H54 (cell line): ENCODE results near the gene FGFR3.

ENCODE experiments used
- DNase-seq: peaks from one replicate; pipeline ENCODE4 v3.0.0; 2011; ENCODE audit warnings: low spot score, mixed read lengths; ENCODE audit not compliant: insufficient read length
- FAIRE-seq: peaks from 3 replicates; lab custom pipeline; 2011; peaks lifted over from hg19 to GRCh38; lab: Jason Lieb, UNC
- POLR2A ChIP-seq: IDR thresholded peaks from 2 replicates; pipeline ENCODE4 v1.6.1; 2011; ENCODE audit warnings: low read depth, mild to moderate bottlenecking, low read length

The FGFR3 gene

DNA sequence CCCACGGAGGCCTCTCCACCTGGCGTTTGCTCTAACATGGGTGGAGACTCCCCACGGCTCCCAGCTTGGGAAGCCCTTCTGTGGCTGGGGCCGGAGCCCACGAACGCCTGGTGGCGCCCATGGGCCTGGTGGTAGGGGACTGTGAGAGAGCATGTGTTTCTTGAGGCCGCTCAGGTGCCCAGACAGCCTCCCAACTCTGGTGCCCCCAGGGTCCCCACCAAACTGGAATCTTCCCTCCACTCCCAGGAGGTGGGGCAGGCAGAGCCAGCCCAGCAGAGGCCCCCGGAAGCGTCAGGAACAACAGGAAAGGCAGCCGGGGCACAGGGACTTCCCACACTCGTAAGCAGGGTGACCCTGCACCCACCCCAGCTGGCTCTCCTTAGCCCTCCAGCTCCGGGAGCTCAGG is 33.3 kb upstream of the FGFR3 start:
- no peak for TF ChIP-seq POLR2A
- FAIRE-seq: no peak
- no peak for DNase-seq

DNA sequence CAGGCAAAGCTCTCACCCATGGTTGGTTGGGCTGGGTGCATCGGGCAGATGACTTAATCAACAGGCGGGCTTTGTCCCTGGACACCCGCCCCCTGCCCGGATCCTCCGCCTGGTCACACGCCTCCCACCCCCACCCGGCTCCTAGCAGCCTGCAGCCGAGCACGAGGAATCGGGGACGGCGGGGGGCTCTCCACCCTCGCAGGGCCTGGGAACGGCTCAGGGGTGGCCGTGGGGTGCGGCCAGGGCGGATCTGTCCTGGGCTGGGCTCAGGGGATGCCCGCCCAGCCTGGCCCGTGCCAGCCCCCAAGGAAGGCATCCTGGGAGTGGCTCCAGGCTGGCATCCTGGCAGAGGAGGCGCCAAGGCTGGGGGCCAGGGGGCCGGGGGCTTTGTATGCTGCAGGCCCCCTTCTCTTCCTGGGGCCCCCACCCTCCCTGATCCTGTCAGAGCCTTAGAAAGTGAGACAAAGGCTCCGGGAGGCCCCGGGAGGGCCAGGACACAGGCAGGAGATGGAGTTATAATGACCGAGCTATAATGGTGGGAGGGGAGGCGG is 32.5 kb upstream of the FGFR3 start:
- no peak for TF ChIP-seq POLR2A
- DNase-seq (no peak), FAIRE-seq (no peak)

GRCh38 chr4:1761130-1761689 is 31.9 kb upstream of the FGFR3 start:
- FAIRE-seq (no peak), DNase-seq (no peak)
- TF ChIP-seq POLR2A: no peak

DNA sequence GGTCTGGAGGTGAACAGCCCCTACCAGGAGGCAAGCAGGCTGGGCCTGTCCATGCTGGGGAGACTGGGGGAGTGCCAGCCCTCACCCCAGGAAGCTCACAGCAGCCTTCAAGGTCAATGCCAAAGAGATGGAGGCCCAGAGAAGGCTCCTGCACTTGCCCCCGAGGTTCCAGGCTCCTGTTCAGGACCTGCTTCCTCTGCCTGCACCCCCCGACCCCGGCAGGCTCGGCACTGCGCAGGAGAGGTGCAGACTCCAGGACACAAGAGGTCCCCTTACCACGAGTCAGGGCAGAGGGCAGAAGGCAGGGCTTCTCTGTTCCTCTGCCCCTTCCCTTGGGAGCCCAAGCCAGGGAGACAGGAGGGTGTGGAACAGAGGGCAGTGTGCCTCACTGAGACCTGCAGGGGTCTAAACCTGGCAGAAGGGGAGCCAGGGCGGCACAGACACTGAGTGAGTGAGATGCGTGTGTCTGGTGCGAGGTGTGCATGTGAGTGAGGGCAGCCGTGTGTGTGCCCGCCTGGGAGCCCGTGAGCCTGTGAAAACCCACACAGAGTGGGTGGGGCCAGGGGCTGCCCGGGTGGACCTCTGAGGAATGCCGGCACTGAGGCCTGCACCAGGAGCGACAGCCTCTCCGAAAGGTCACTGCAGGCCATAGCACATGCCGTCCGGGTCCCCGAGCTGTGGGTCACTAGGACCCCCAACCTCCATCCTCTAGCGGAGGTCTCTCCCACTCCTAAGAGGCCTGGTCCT is 30.7 kb upstream of the FGFR3 start:
- DNase-seq (no peak), FAIRE-seq (no peak)
- TF ChIP-seq POLR2A: no peak

DNA sequence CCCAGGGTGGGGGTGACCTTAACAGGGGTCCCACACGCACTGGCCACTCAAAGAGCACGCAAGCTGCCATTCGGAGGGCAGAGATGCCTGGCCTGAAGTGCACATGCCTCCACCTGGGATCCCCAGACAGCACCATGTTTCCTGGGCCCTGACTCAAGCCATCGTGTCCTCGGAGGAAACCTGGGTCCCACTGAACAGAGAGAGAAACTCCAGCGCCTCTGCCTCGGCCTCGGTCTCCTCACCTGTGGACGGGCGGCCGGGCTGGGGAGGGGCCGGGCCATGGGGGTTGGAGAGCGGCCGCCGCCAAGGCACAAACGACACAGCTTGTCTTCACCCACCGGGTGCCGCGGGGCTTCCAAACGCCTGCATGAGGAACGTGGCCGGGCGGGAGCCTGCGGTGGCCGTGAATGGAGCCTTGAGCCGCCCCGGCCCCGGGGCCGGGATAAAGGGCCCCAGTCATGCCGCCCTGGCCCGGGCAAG is 30.0 kb upstream of the FGFR3 start:
- no peak for DNase-seq
- TF ChIP-seq POLR2A: no peak
- FAIRE-seq: no peak

- DNase-seq (no peak), FAIRE-seq (no peak)
- no peak for TF ChIP-seq POLR2A
Measured at GRCh38 chr4:1763550-1764080, 29.5 kb upstream of the FGFR3 start.

- FAIRE-seq (no peak), DNase-seq (no peak)
- TF ChIP-seq POLR2A: no peak
Measured at GRCh38 chr4:1764670-1765069, 28.4 kb upstream of the FGFR3 start.

- DNase-seq (no peak), FAIRE-seq (no peak)
- no peak for TF ChIP-seq POLR2A
Measured at GRCh38 chr4:1765409-1766072, 27.6 kb upstream of the FGFR3 start.

DNA sequence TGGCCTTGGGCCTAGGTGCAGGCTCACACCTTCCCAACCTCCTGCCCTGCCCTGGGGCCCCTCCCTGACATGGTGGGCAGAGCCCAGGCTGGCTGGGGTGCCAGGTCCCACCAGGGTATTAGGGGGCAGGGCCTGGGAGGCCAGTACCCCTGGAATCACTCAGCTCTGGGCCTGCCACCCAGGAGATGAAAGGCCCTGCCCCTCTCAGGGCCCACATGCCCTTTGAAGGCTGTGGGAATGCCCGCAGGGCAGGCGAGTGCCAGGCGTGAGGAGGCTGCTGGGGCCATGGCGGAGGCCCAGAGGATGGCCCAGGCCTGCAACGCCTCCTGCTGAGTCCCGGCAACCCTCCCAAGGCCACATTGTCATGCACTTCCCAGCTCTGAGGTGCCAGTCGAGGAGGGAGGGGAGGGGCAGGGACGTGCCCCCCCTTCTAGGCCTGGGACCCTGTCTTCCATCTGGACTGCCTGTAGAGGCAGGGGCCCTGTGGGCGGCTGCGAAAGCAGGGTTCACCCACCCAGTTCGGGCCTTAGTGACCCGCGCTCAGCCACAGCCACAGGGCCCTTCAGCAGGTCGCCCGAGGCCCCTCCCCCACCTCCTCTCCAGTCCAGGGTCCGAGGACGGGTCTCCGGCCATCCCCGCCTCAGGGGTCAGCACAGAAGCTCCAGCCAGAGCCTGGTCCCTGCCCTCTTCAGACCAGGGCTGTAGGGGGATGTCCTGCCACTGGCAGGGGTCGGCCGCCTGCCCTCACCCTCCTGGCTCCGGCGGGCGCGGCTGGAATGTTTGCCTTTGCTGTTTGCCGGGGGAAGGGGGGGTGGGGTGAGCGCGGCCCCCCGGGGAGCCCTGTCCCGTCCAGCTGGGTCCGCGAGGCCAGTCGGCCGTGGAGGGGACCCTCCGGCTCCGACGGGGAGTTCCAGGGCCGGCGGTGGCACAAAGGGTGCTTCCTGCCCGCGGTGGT is 26.7 kb upstream of the FGFR3 start:
- FAIRE-seq (no peak), DNase-seq (no peak)
- TF ChIP-seq POLR2A: no peak

DNA sequence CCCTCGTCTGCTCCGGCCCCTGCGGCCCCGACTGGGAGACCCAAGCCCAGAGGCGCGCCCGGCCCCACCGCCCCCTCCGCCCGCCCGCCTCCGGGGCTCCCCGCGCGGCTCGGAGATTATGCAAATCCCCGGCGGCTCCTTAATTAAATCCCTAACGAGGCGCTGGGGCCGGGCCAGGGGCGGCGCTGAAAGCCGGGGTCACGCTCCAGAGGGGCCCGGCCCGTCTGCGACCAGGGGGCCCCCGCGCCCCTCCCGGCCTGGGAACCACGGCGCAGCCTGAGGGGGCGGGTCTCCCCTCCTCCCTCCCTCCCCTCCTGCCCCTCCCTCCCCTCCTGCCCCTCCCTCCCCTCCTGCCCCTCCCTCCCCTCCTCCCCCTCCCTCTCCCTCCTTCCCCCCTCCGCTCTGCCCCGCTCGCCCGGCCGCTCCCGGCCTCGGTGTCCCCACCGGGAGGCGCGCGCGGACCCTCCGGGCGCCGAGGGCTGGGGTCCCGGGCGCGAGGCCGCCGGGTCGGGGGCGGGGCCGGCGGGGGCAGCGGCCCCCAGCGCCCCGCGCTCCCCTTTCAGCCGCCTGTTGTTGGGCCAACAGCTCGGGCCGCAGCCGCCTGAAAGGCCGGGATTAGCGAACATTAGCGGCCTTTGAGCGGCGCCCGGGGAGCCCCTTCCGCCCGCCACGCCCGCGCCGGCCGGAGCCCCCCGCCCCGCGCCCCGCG is 25.9 kb upstream of the FGFR3 start:
- DNase-seq (no peak), FAIRE-seq (no peak)
- TF ChIP-seq POLR2A: no peak

- no peak for TF ChIP-seq POLR2A
- FAIRE-seq (no peak), DNase-seq (no peak)
Measured at GRCh38 chr4:1767770-1768366, 25.2 kb upstream of the FGFR3 start.
